Activated CD4-positive, CD25-positive, alpha-beta regulatory T cell (primary cell): ENCODE data around the gene LCNL1.

Source experiments
- DNase-seq, 4 experiments: peaks; one replicate each; lab custom pipeline; 2025; lab: John Stamatoyannopoulos, UW

LCNL1 gene

GRCh38 chr9:136947028-136947891, 35.5 kb upstream of the LCNL1 start:
- no peak for DNase-seq

- DNase-seq: no peak
These were observed 34.8 kb upstream of the LCNL1 start for GRCh38 chr9:136947955-136948510.

- DNase-seq: no peak
These were observed 33.5 kb upstream of the LCNL1 start for GRCh38 chr9:136949239-136949816.

GRCh38 chr9:136949817-136950655, 32.8 kb upstream of the LCNL1 start:
- peak; percentile 89 to 94 (median 92) for DNase-seq

GRCh38 chr9:136950656-136951276, 32.0 kb upstream of the LCNL1 start:
- no peak for DNase-seq

GRCh38 chr9:136951541-136952320, 31.1 kb upstream of the LCNL1 start, which contains the start of gene LCN12:
LCN12 (plus strand) TSS chr9:136952273; CDS start chr9:136952328, 55 bp downstream.
- DNase-seq: no peak

GRCh38 chr9:136952321-136952850, 30.4 kb upstream of the LCNL1 start:
- no peak for DNase-seq

- no peak for DNase-seq
These were observed 29.7 kb upstream of the LCNL1 start for GRCh38 chr9:136952876-136953770.

GRCh38 chr9:136953771-136954269, 29.0 kb upstream of the LCNL1 start:
- no peak for DNase-seq

GRCh38 chr9:136954270-136955083, 28.3 kb upstream of the LCNL1 start:
- no peak for DNase-seq

GRCh38 chr9:136955202-136955942, 27.4 kb upstream of the LCNL1 start:
- DNase-seq: no peak

GRCh38 chr9:136955943-136956335, 26.9 kb upstream of the LCNL1 start:
- no peak for DNase-seq

GRCh38 chr9:136956604-136957003, 26.2 kb upstream of the LCNL1 start:
- no peak for DNase-seq

GRCh38 chr9:136957461-136957860, 25.3 kb upstream of the LCNL1 start:
- no peak for DNase-seq

- DNase-seq: no peak
These were observed 24.9 kb upstream of the LCNL1 start for GRCh38 chr9:136957901-136958300.

GRCh38 chr9:136958473-136958872, 24.3 kb upstream of the LCNL1 start:
- DNase-seq: no peak

- no peak for DNase-seq
These were observed 23.6 kb upstream of the LCNL1 start for GRCh38 chr9:136958898-136959850.
